HG03045 (cell line): Measurements from ENCODE around the gene TLE4.

Experiments
- ATAC-seq: cut with Tn5 transposase; IDR thresholded peaks from one replicate; pipeline ENCODE4 v1.9.1; 2021; ENCODE audit warnings: mild to moderate bottlenecking, moderate library complexity; ENCODE audit not compliant: unreplicated experiment

The TLE4 gene

GRCh38 chr9:79660615-79661014 is 88.8 kb downstream of the TLE4 start:
- ATAC-seq = no peak

- ATAC-seq = no peak
Observed at GRCh38 chr9:79661279-79661678, 89.5 kb downstream of the TLE4 start.

GRCh38 chr9:79661886-79662536 is 90.2 kb downstream of the TLE4 start:
- no peak for ATAC-seq

GRCh38 chr9:79662537-79662956 is 90.8 kb downstream of the TLE4 start:
- no peak for ATAC-seq

GRCh38 chr9:79663300-79663699 is 91.5 kb downstream of the TLE4 start:
- no peak for ATAC-seq

GRCh38 chr9:79663878-79664277 is 92.1 kb downstream of the TLE4 start:
- ATAC-seq = no peak

GRCh38 chr9:79664375-79664831 is 92.6 kb downstream of the TLE4 start:
- ATAC-seq = no peak

GRCh38 chr9:79665369-79665768 is 93.6 kb downstream of the TLE4 start:
- no peak for ATAC-seq

- no peak for ATAC-seq
Observed at GRCh38 chr9:79665931-79666330, 94.2 kb downstream of the TLE4 start.

- ATAC-seq = no peak
Observed at GRCh38 chr9:79667120-79667519, 95.4 kb downstream of the TLE4 start.

GRCh38 chr9:79667817-79668436 is 96.2 kb downstream of the TLE4 start:
- ATAC-seq = no peak

- no peak for ATAC-seq
Observed at GRCh38 chr9:79668956-79669355, 97.2 kb downstream of the TLE4 start.

- no peak for ATAC-seq
Observed at GRCh38 chr9:79670269-79670961, 98.7 kb downstream of the TLE4 start.

GRCh38 chr9:79671558-79671957 is 99.8 kb downstream of the TLE4 start:
- no peak for ATAC-seq

- no peak for ATAC-seq
Observed at GRCh38 chr9:79672236-79672635, 100.5 kb downstream of the TLE4 start.

GRCh38 chr9:79672891-79673290 is 101.1 kb downstream of the TLE4 start:
- ATAC-seq = no peak

- peak; percentile 86 for ATAC-seq
Observed at GRCh38 chr9:79673614-79674013, 101.8 kb downstream of the TLE4 start.

GRCh38 chr9:79674052-79674777 is 102.5 kb downstream of the TLE4 start:
- peak; percentile 35 for ATAC-seq

- no peak for ATAC-seq
Observed at GRCh38 chr9:79681576-79681975, 109.8 kb downstream of the TLE4 start.

- no peak for ATAC-seq
Observed at GRCh38 chr9:79682076-79682736, 110.4 kb downstream of the TLE4 start.

- no peak for ATAC-seq
Observed at GRCh38 chr9:79684059-79684458, 112.3 kb downstream of the TLE4 start.
